Vagina (tissue), 2 donors: ENCODE results near the gene CA7.

Source experiments
- POLR2AphosphoS5 ChIP-seq, 2 donors: sonication (generic); formaldehyde crosslinking; IDR thresholded peaks; one replicate each; pipeline ENCODE4 v1.9.0; 2017; ENCODE audit warnings: antibody characterized with exemption in 2 of 2, mild to moderate bottlenecking in 2 of 2, low read depth in 1 of 2; ENCODE audit not compliant: insufficient read depth in 1 of 2
- TF ChIP-seq, protein P1 (sequence below), 3 experiments: fragments of 450-650 bp in 2 of 3; fragments of 200-600 bp in 1 of 3; sonication (generic) in 1 of 3; IDR thresholded peaks; one replicate each; pipeline ENCODE4 v1.5.1; 2017 to 2019; ENCODE audit warnings: antibody characterized with exemption in 3 of 3, mild to moderate bottlenecking in 2 of 3, moderate library complexity in 2 of 3

DNA sequence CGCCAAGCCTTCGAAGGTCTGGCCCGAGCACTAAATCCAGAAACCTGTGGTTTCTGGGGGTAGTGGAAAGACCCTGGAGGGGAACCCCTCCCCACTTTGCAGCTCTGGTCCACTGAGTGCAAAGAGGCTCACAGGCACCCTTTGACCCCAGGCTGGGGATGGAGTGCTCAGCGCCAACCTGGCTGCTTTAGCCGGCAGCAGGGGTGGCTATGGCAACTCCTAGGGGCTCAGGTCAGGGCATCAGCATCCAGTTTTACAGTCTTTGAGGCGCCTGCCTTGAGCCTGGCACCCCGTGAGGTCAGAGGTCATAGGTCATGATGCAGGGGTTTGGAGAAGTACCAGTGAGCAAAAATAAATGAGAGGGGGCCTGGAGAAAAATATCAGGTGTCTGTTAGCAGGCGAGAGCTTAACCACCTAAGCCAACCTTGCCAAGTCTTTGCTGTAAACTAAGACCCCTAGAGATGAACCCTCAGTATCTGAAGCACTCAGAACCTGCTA lies 17.9 kb downstream of the CA7 start:
- TF ChIP-seq, protein P1, sequence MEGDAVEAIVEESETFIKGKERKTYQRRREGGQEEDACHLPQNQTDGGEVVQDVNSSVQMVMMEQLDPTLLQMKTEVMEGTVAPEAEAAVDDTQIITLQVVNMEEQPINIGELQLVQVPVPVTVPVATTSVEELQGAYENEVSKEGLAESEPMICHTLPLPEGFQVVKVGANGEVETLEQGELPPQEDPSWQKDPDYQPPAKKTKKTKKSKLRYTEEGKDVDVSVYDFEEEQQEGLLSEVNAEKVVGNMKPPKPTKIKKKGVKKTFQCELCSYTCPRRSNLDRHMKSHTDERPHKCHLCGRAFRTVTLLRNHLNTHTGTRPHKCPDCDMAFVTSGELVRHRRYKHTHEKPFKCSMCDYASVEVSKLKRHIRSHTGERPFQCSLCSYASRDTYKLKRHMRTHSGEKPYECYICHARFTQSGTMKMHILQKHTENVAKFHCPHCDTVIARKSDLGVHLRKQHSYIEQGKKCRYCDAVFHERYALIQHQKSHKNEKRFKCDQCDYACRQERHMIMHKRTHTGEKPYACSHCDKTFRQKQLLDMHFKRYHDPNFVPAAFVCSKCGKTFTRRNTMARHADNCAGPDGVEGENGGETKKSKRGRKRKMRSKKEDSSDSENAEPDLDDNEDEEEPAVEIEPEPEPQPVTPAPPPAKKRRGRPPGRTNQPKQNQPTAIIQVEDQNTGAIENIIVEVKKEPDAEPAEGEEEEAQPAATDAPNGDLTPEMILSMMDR (IDR thresholded peaks at IDR 0.05): no peak
- TF ChIP-seq POLR2AphosphoS5 (IDR thresholded peaks at IDR 0.05; ENCODE audit: insufficient read depth in 1 of 2, low read depth in 1 of 2): no peak
